Testis (tissue), 3 donors: Measurements from ENCODE around the gene GALE. TPM values are rescaled to one million over a fixed set of nuclear protein-coding genes. Genes with fewer than 3 reads are reported as not detected.
"Not testable (repeated sequence)": the region's sequence is repeated elsewhere in the genome, so short reads cannot be mapped to it uniquely, and the experiment has no call there.

Source experiments
- DNase-seq: peaks from one replicate; pipeline ENCODE4 v3.0.0-alpha.2; 2019
- H3K27ac ChIP-seq, 2 donors: fragments of 200-600 bp; sonication (generic); one replicate each; pipeline ENCODE4 v1.5.1; 2019
- H3K27me3 ChIP-seq: fragments of 200-600 bp; sonication (generic); one replicate; pipeline ENCODE4 v1.5.1; 2019
- H3K36me3 ChIP-seq: fragments of 200-600 bp; sonication (generic); one replicate; pipeline ENCODE4 v1.5.1; 2017; ENCODE audit warnings: low read depth; ENCODE audit errors: missing control alignments
- H3K4me1 ChIP-seq: fragments of 200-600 bp; sonication (generic); one replicate; pipeline ENCODE4 v1.5.1; 2019
- H3K4me3 ChIP-seq, 2 donors: fragments of 200-600 bp; sonication (generic); one replicate each; pipeline ENCODE4 v1.5.1; 2017 to 2019
- H3K9me3 ChIP-seq: fragments of 200-600 bp; sonication (generic); one replicate; pipeline ENCODE4 v1.5.1; 2017
- CTCF ChIP-seq, 3 experiments: fragments of 450-650 bp in 2 of 3; fragments of 200-600 bp in 1 of 3; sonication (generic) in 1 of 3; IDR thresholded peaks; one replicate each; pipeline ENCODE4 v1.5.1; 2016 to 2019; ENCODE audit warnings: antibody characterized with exemption in 3 of 3, mild to moderate bottlenecking in 2 of 3, moderate library complexity in 1 of 3
- POLR2A ChIP-seq: fragments of 450-650 bp; IDR thresholded peaks from one replicate; pipeline ENCODE4 v1.6.1; 2017; ENCODE audit warnings: antibody characterized with exemption, mild to moderate bottlenecking, moderate library complexity
- WGBS, 2 donors: methylation state at CpG; one replicate each; pipeline ENCODE4 v1.1.5; 2018; 5-methylcytosine and 5-hydroxymethylcytosine counted together
- intact Hi-C: fragments of 100-400 bp; cut with DNase I; formaldehyde crosslinking; loops from one replicate; pipeline ENCODE4 v1.15.1; 2023; ENCODE audit warnings: low total_unique reads
- polyA plus RNA-seq: library from polyadenylated mRNA; stranded (reverse); fragments of 350-450 nt; fragmentation: Illumina TruSeq; extraction: RNeasy Lipid Tissue Mini Kit (QIAGEN cat#74804); gene quantifications from one replicate; pipeline ENCODE4 v1.2.3, GENCODE V29; 2014; ENCODE audit warnings: low read depth, low replicate concordance; ENCODE audit not compliant: insufficient read depth
- total RNA-seq, 2 donors: library from RNA; depleted of rRNA; stranded (reverse); fragments of >200 nt; gene quantifications; one replicate each; pipeline ENCODE4 v1.2.3, GENCODE V29; 2016

Gene GALE
- total and polyA plus RNA-seq, 3 donors from 2014 or later: 18.7 to 26.1 (median 23.2) TPM

GRCh38 chr1:23787701-23788100 is 12.9 kb downstream of the GALE start:
- Histone ChIP-seq H3K9me3 (no peaks in the 10 kb centered on the region), H3K27me3 (no peaks in the 10 kb centered on the region), H3K27ac (no peak overlapping the region), H3K4me1 (peaks cover 12% of the 10 kb centered on the region), H3K36me3 (no peaks in the 10 kb centered on the region), H3K4me3 (no peak overlapping the region)
- DNase-seq: no peak
- TF ChIP-seq POLR2A (no peak), CTCF (IDR thresholded peaks at IDR 0.05) (no peak)
- intact Hi-C loops: no loop called here
- 90 to 98% methylated on average over 3 of the region's 3 CpGs for WGBS, 2 donors

GRCh38 chr1:23784846-23785245 is 15.7 kb downstream of the GALE start:
- no peak for DNase-seq
- intact Hi-C loops: no loop called here
- no peak overlapping the region for H3K4me3 ChIP-seq
- no peak overlapping the region for H3K27ac ChIP-seq
- 81 to 88% methylated on average over 4 of the region's 4 CpGs for WGBS, 2 donors
- no peaks in the 10 kb centered on the region for H3K9me3 ChIP-seq
- no peaks in the 10 kb centered on the region for H3K36me3 ChIP-seq
- H3K27me3 ChIP-seq: no peaks in the 10 kb centered on the region
- no peaks in the 10 kb centered on the region for H3K4me1 ChIP-seq
- TF ChIP-seq CTCF (IDR thresholded peaks at IDR 0.05) (no peak), POLR2A (no peak)

- H3K4me1 ChIP-seq, H3K36me3 ChIP-seq, H3K27me3 ChIP-seq, intact Hi-C loops, H3K9me3 ChIP-seq, H3K27ac ChIP-seq, DNase-seq, H3K4me3 ChIP-seq: not testable (repeated sequence)
- 87 to 95% methylated on average over 11 of the region's 11 CpGs for WGBS, 2 donors
Measured at GRCh38 chr1:23783141-23783540, 17.4 kb downstream of the GALE start.

GRCh38 chr1:23779826-23780371 is 20.7 kb downstream of the GALE start:
- H3K27ac ChIP-seq: no peak overlapping the region
- H3K4me1 ChIP-seq: peaks cover 15% of the 10 kb centered on the region
- no peaks in the 10 kb centered on the region for H3K36me3 ChIP-seq
- H3K27me3 ChIP-seq: no peaks in the 10 kb centered on the region
- H3K4me3 ChIP-seq: no peak overlapping the region
- DNase-seq: no peak
- intact Hi-C loops: no loop called here
- 61 to 71% methylated on average over 3 of the region's 3 CpGs for WGBS, 2 donors
- TF ChIP-seq CTCF (IDR thresholded peaks at IDR 0.05) (no peak), POLR2A (no peak)
- no peaks in the 10 kb centered on the region for H3K9me3 ChIP-seq

DNA sequence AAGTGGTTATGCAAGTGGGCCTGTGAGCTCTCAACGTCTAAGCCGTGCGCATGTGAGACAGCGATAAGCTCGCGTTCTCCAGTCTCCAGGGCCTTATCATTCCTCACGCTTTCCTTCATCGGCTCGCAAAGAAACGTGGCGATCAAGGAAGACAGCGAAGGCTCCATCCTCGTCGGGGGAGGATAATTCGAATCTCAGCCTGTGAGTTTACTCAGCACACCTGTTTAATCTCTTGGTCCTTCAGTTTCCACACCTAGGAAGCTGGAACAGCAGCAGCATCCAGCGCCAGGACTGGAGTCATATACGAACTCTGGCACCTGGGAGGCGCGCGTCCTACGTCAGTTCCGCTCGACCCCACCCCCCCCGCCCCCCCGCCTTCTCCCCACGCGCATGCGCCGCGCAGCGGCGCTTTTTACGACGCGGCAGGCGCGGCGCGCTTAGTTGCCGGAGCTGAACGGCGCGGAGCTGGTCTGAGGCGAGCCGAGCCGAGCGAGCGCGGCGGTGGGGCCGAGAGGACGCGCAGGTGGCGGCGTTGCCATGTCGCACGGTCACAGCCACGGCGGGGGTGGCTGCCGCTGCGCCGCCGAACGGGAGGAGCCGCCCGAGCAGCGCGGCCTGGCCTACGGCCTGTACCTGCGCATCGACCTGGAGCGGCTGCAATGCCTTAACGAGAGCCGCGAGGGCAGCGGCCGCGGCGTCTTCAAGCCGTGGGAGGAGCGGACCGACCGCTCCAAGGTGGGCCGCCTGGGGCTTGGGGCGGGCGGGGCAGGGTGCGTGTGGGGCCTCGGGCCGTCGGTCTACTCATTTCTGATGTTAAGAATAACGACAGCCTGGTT is 22.4 kb downstream of the GALE start, which contains the start of gene PITHD1:
PITHD1 (plus strand) TSS at position 440 of the 836 bp plus-strand sequence; CDS start at position 538, 98 bp downstream.
- Histone ChIP-seq H3K4me1 (peaks cover 15% of the 10 kb centered on the region), H3K36me3 (no peaks in the 10 kb centered on the region), H3K9me3 (no peaks in the 10 kb centered on the region), H3K27me3 (no peaks in the 10 kb centered on the region), H3K4me3 (peak within 1 kb of the TSS; percentile 95 to 99), H3K27ac (peak within 1 kb of the TSS; percentile 78 to 89)
- WGBS, 2 donors: 0% methylated on average over 14 to 48 of the region's 91 CpGs
- no peak for TF ChIP-seq CTCF (IDR thresholded peaks at IDR 0.05)
- no peak for TF ChIP-seq POLR2A
- intact Hi-C loops: no loop called here
- DNase-seq: peak; percentile 88
